ENCODE results near the gene ZNF239. TPM values are rescaled to one million over a fixed set of nuclear protein-coding genes. Genes with fewer than 3 reads are reported as not detected.
A peak's percentile ranks its signal among the peaks of the same experiment; 100 is the strongest.

The ZNF239 gene
- polyA plus RNA-seq, 2 of the 4 experiments (the other 2 are of a cell fraction) = 3.2 to 4.7 TPM

GRCh38 chr10:43599333-43599732 is 24.9 kb upstream of the ZNF239 start (continued):
- TF ChIP-seq USF2 (IDR thresholded peaks at IDR 0.05) = no peak
- TF ChIP-seq HES2 (IDR thresholded peaks at IDR 0.05) = no peak
- TF ChIP-seq NFE2L2 (conservative IDR thresholded peaks at IDR 0.05; ENCODE audit: low read length) = no peak

- H3K4me1 ChIP-seq = no peaks in the 10 kb centered on the region
- H3K27ac ChIP-seq = no peak overlapping the region
- no peak overlapping the region for H3K4me2 ChIP-seq
- ATAC-seq (no peak), FAIRE-seq (no peak), DNase-seq (ENCODE audit: low read depth in 1 of 2, low spot score in 1 of 2) (no peak)
- WGBS (ENCODE audit: missing lambda C conversion rate) = 20% methylated on average over 1 of the region's 2 CpGs
- ChIA-PET POLR2A (no interaction called here), CTCF (interaction anchor here (0.6 kb wide), 1 partner anchor 137 kb away, joined by 3 read pairs; no protein-coding TSS in a partner anchor)
- H3K4me3 ChIP-seq = no peak overlapping the region
- no peak for TF ChIP-seq CBX2 (IDR thresholded peaks at IDR 0.05; ENCODE audit: borderline replicate concordance, low read depth)
- no peak for TF ChIP-seq MYC (IDR thresholded peaks at IDR 0.05; ENCODE audit: borderline replicate concordance, low read length)
- no peak for TF ChIP-seq EHMT2 (IDR thresholded peaks at IDR 0.05; ENCODE audit: low read depth)
- TF ChIP-seq ZSCAN20 (CRISPR knock-in tag; IDR thresholded peaks at IDR 0.05) = no peak
- no peak for TF ChIP-seq HOXB13 (CRISPR knock-in tag; IDR thresholded peaks at IDR 0.05; ENCODE audit: low read depth)
- no peak for TF ChIP-seq HOXB5 (CRISPR knock-in tag; IDR thresholded peaks at IDR 0.05)
- no peak for TF ChIP-seq PBX3 (IDR thresholded peaks at IDR 0.05)
- no peak for TF ChIP-seq ATOH8 (CRISPR knock-in tag; IDR thresholded peaks at IDR 0.05; ENCODE audit: low read depth)
- TF ChIP-seq RNF2 (IDR thresholded peaks at IDR 0.05; ENCODE audit: borderline replicate concordance, low read depth) = no peak
- peaks cover 8% of the 10 kb centered on the region; the same call in 2 of the 3 replicates for H3K9me3 ChIP-seq
Measured at GRCh38 chr10:43598446-43598845, 24.0 kb upstream of the ZNF239 start.

- Histone ChIP-seq H3K4me3 (no peak overlapping the region), H3K4me1 (no peaks in the 10 kb centered on the region), H3K27ac (no peak overlapping the region), H3K4me2 (no peak overlapping the region), H3K9me3 (peaks cover 16% of the 10 kb centered on the region; the same call in 2 of the 3 replicates)
- ATAC-seq (no peak), FAIRE-seq (no peak), DNase-seq (ENCODE audit: low read depth in 1 of 2, low spot score in 1 of 2) (no peak)
- CTCF ChIA-PET = no interaction called here
- 61% methylated on average over 4 of the region's 4 CpGs for WGBS (ENCODE audit: missing lambda C conversion rate)
- TF ChIP-seq ELK1 (IDR thresholded peaks at IDR 0.05; ENCODE audit: low read depth, low read length) (no peak), FOSB (CRISPR knock-in tag; IDR thresholded peaks at IDR 0.05) (no peak), REST (IDR thresholded peaks at IDR 0.05) (no peak), HES2 (IDR thresholded peaks at IDR 0.05) (no peak), MAFK (IDR thresholded peaks at IDR 0.05; ENCODE audit: partially characterized antibody) (peak; percentile 68), NR3C1 (IDR thresholded peaks at IDR 0.05) (no peak)
- POLR2A ChIA-PET = no interaction called here
Measured at GRCh38 chr10:43596546-43596945, 22.1 kb upstream of the ZNF239 start.
